WTC11 (cell line): Measurements from ENCODE around the gene NSD1.

Experiments
- CREM ChIP-seq: sonication (generic); formaldehyde crosslinking; IDR thresholded peaks from 2 replicates; pipeline ENCODE4 v1.8.1; 2022; ENCODE audit warnings: mild to moderate bottlenecking, missing genetic modification reagents, moderate library complexity
- E2F4 ChIP-seq: sonication (generic); formaldehyde crosslinking; IDR thresholded peaks from 2 replicates; pipeline ENCODE4 v1.8.1; 2022; ENCODE audit warnings: low read depth, mild to moderate bottlenecking, moderate library complexity, missing genetic modification reagents, borderline replicate concordance
- NFYB ChIP-seq: sonication (generic); formaldehyde crosslinking; conservative IDR thresholded peaks from 2 replicates; pipeline ENCODE4 v1.8.0; 2022; ENCODE audit warnings: low read depth, missing genetic modification reagents
- SP1 ChIP-seq: sonication (generic); formaldehyde crosslinking; conservative IDR thresholded peaks from 2 replicates; pipeline ENCODE4 v1.8.1; 2022; ENCODE audit warnings: missing genetic modification reagents
- TP53 ChIP-seq: sonication (generic); formaldehyde crosslinking; IDR thresholded peaks from 2 replicates; pipeline ENCODE4 v1.8.1; 2023; ENCODE audit warnings: mild to moderate bottlenecking, missing genetic modification reagents
- ZNF138 ChIP-seq: sonication (generic); formaldehyde crosslinking; conservative IDR thresholded peaks from 2 replicates; pipeline ENCODE4 v1.8.1; 2022; ENCODE audit warnings: mild to moderate bottlenecking, moderate library complexity, missing genetic modification reagents
- ZNF263 ChIP-seq: sonication (generic); formaldehyde crosslinking; IDR thresholded peaks from 2 replicates; pipeline ENCODE4 v1.8.1; 2022; ENCODE audit warnings: low read depth, mild to moderate bottlenecking, moderate library complexity, missing genetic modification reagents
- TF ChIP-seq, protein P1 (sequence below): sonication (generic); formaldehyde crosslinking; IDR thresholded peaks from 2 replicates; pipeline ENCODE4 v1.8.0; 2022; ENCODE audit warnings: mild to moderate bottlenecking, missing genetic modification reagents
- TF ChIP-seq, protein P2 (sequence below): fragments of 200-600 bp; IDR thresholded peaks from 2 replicates; pipeline ENCODE4 v1.8.0; 2022; ENCODE audit warnings: antibody characterized with exemption
- TF ChIP-seq, protein P3 (sequence below): sonication (generic); formaldehyde crosslinking; IDR thresholded peaks from 2 replicates; pipeline ENCODE4 v1.8.1; 2022; ENCODE audit warnings: mild to moderate bottlenecking, missing genetic modification reagents, moderate library complexity, borderline replicate concordance
- TF ChIP-seq, protein P4 (sequence below): sonication (generic); formaldehyde crosslinking; IDR thresholded peaks from 2 replicates; pipeline ENCODE4 v1.8.1; 2022; ENCODE audit warnings: low read depth, missing genetic modification reagents, borderline replicate concordance

DNA sequence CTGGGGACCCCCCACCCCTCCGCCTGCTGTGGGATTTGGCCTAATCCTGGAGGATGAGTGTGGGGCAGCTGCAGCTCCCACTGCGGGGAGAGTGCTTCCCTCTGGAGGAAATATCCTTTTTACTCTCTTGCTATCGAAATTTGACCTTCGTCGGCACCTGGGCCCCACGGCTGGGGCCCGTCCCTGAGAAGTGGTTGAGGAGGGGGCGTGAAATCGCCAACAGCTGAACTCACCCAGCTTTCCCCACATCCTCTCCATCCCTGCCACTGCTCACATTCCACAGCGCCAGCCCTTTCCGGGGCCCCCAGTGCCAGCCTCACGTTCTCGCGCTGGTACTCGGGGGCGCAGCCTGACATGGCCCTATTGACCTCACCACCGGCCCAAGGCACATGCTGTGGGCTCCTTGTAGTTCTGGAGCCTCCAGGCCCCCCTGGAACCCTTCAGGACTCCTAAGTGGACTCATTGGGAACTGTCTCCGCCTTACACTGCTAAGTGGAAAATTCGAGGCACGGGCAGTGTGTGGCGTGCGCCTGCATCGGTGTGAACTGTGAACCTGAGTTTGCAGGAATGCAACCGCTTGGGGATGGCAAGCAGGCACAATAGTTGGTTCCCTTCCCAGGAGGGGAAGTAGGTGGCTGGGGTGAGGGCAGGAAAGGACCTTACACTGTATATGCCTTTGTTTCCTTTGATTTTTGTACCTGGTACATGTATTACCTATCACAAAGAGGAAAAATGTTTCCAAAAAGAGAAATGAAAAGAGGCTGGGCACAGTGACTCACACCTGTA, 27.7 kb upstream of the NSD1 start:
- TF ChIP-seq ZNF263 (CRISPR knock-in tag) = no peak
- TF ChIP-seq SP1 (CRISPR knock-in tag) = no peak
- no peak for TF ChIP-seq E2F4 (CRISPR knock-in tag)
- TF ChIP-seq, protein P1, sequence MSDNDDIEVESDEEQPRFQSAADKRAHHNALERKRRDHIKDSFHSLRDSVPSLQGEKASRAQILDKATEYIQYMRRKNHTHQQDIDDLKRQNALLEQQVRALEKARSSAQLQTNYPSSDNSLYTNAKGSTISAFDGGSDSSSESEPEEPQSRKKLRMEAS (CRISPR knock-in tag) = no peak
- TF ChIP-seq, protein P2, sequence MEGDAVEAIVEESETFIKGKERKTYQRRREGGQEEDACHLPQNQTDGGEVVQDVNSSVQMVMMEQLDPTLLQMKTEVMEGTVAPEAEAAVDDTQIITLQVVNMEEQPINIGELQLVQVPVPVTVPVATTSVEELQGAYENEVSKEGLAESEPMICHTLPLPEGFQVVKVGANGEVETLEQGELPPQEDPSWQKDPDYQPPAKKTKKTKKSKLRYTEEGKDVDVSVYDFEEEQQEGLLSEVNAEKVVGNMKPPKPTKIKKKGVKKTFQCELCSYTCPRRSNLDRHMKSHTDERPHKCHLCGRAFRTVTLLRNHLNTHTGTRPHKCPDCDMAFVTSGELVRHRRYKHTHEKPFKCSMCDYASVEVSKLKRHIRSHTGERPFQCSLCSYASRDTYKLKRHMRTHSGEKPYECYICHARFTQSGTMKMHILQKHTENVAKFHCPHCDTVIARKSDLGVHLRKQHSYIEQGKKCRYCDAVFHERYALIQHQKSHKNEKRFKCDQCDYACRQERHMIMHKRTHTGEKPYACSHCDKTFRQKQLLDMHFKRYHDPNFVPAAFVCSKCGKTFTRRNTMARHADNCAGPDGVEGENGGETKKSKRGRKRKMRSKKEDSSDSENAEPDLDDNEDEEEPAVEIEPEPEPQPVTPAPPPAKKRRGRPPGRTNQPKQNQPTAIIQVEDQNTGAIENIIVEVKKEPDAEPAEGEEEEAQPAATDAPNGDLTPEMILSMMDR = no peak
- TF ChIP-seq TP53 (CRISPR knock-in tag) = no peak
- TF ChIP-seq, protein P3, sequence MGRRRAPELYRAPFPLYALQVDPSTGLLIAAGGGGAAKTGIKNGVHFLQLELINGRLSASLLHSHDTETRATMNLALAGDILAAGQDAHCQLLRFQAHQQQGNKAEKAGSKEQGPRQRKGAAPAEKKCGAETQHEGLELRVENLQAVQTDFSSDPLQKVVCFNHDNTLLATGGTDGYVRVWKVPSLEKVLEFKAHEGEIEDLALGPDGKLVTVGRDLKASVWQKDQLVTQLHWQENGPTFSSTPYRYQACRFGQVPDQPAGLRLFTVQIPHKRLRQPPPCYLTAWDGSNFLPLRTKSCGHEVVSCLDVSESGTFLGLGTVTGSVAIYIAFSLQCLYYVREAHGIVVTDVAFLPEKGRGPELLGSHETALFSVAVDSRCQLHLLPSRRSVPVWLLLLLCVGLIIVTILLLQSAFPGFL (CRISPR knock-in tag) = no peak
- TF ChIP-seq, protein P4, sequence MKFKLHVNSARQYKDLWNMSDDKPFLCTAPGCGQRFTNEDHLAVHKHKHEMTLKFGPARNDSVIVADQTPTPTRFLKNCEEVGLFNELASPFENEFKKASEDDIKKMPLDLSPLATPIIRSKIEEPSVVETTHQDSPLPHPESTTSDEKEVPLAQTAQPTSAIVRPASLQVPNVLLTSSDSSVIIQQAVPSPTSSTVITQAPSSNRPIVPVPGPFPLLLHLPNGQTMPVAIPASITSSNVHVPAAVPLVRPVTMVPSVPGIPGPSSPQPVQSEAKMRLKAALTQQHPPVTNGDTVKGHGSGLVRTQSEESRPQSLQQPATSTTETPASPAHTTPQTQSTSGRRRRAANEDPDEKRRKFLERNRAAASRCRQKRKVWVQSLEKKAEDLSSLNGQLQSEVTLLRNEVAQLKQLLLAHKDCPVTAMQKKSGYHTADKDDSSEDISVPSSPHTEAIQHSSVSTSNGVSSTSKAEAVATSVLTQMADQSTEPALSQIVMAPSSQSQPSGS (CRISPR knock-in tag) = no peak
- TF ChIP-seq NFYB (CRISPR knock-in tag) = no peak
- TF ChIP-seq CREM (CRISPR knock-in tag) = no peak
- TF ChIP-seq ZNF138 = no peak
